H9 (cell line): ENCODE measurements around the gene CYP19A1. TPM values are rescaled to one million over a fixed set of nuclear protein-coding genes. Genes with fewer than 3 reads are reported as not detected.

ENCODE experiments used
- DNase-seq: peaks from one replicate; pipeline ENCODE4 v3.0.0-alpha.2; 2017
- H2AFZ ChIP-seq: one replicate; pipeline ENCODE4 v1.6.1; 2013; ENCODE audit warnings: mild to moderate bottlenecking, low read length, control low read depth, moderate library complexity
- H2AK5ac ChIP-seq: 2 replicates; pipeline ENCODE4 v1.6.1; 2013; ENCODE audit warnings: low read length, control low read depth, mixed read lengths; ENCODE audit not compliant: insufficient read length
- H2BK120ac ChIP-seq: one replicate; pipeline ENCODE4 v1.6.1; 2013; ENCODE audit warnings: low read depth, mild to moderate bottlenecking, low read length, control low read depth, inconsistent platforms; ENCODE audit not compliant: poor library complexity, severe bottlenecking
- H2BK12ac ChIP-seq: 2 replicates; pipeline ENCODE4 v1.6.1; 2013; ENCODE audit warnings: low read length, control low read depth, mixed read lengths, low read depth; ENCODE audit not compliant: insufficient read length
- H2BK15ac ChIP-seq: 2 replicates; pipeline ENCODE4 v1.6.1; 2013; ENCODE audit warnings: low read depth, low read length, control low read depth
- H2BK20ac ChIP-seq: one replicate; pipeline ENCODE4 v1.6.1; 2013; ENCODE audit warnings: low read depth, mild to moderate bottlenecking, low read length, control low read depth, inconsistent platforms; ENCODE audit not compliant: poor library complexity, severe bottlenecking
- H2BK5ac ChIP-seq: 2 replicates; pipeline ENCODE4 v1.6.1; 2013; ENCODE audit warnings: low read length, control low read depth, mixed read lengths; ENCODE audit not compliant: insufficient read length
- H3K14ac ChIP-seq: 2 replicates; pipeline ENCODE4 v1.6.1; 2013; ENCODE audit warnings: low read length, control low read depth; ENCODE audit not compliant: insufficient read depth
- H3K18ac ChIP-seq: 2 replicates; pipeline ENCODE4 v1.6.1; 2013; ENCODE audit warnings: low read depth, mild to moderate bottlenecking, mixed read lengths, low read length, control low read depth; ENCODE audit not compliant: insufficient read length
- H3K23ac ChIP-seq: 2 replicates; pipeline ENCODE4 v1.6.1; 2013; ENCODE audit warnings: low read length, control low read depth, mixed read lengths, low read depth; ENCODE audit not compliant: insufficient read length
- H3K23me2 ChIP-seq: 2 replicates; pipeline ENCODE4 v1.6.1; 2013; ENCODE audit warnings: low read depth, mild to moderate bottlenecking, mixed read lengths, low read length, control low read depth; ENCODE audit not compliant: insufficient read length, poor library complexity, severe bottlenecking
- H3K27ac ChIP-seq: 2 replicates; pipeline ENCODE4 v1.5.1; 2013; ENCODE audit warnings: low read length, control low read depth, mixed read lengths, low read depth; ENCODE audit not compliant: insufficient read length
- H3K27me3 ChIP-seq: 2 replicates; pipeline ENCODE4 v1.6.1; 2013; ENCODE audit warnings: low read length, control low read depth, inconsistent platforms; ENCODE audit not compliant: insufficient read depth
- H3K4ac ChIP-seq: 2 replicates; pipeline ENCODE4 v1.6.1; 2013; ENCODE audit warnings: low read depth, mild to moderate bottlenecking, control low read depth, inconsistent platforms, low read length, moderate library complexity
- H3K4me1 ChIP-seq: 2 replicates; pipeline ENCODE4 v1.6.1; 2013; ENCODE audit warnings: low read length, control low read depth, inconsistent platforms; ENCODE audit not compliant: insufficient read depth
- H3K4me2 ChIP-seq: 2 replicates; pipeline ENCODE4 v1.6.1; 2013; ENCODE audit warnings: low read length, control low read depth, mixed read lengths; ENCODE audit not compliant: insufficient read length, insufficient read depth
- H3K56ac ChIP-seq: 2 replicates; pipeline ENCODE4 v1.6.1; 2013; ENCODE audit warnings: low read depth, mild to moderate bottlenecking, mixed read lengths, low read length, control low read depth; ENCODE audit not compliant: insufficient read length
- H3K79me1 ChIP-seq: 2 replicates; pipeline ENCODE4 v1.6.1; 2013; ENCODE audit warnings: low read depth, mild to moderate bottlenecking, moderate library complexity, low read length, control low read depth, inconsistent platforms; ENCODE audit not compliant: insufficient read depth, poor library complexity, severe bottlenecking
- H3K79me2 ChIP-seq: 2 replicates; pipeline ENCODE4 v1.6.1; 2013; ENCODE audit warnings: low read length, control low read depth, inconsistent platforms; ENCODE audit not compliant: insufficient read depth
- H3K9ac ChIP-seq: 2 replicates; pipeline ENCODE4 v1.6.1; 2013; ENCODE audit warnings: low read length, control low read depth, mixed read lengths; ENCODE audit not compliant: insufficient read length; ENCODE audit errors: extremely low read depth
- H3K9me3 ChIP-seq: one replicate; pipeline ENCODE4 v1.6.1; 2013; ENCODE audit warnings: low read depth, low read length, inconsistent platforms; ENCODE audit not compliant: control insufficient read depth
- H3T11ph ChIP-seq: one replicate; pipeline ENCODE4 v1.6.1; 2013; ENCODE audit warnings: mild to moderate bottlenecking, low read length, control low read depth, inconsistent platforms
- H4K20me1 ChIP-seq: one replicate; pipeline ENCODE4 v1.6.1; 2013; ENCODE audit not compliant: control insufficient read depth, insufficient read length, insufficient read depth
- H4K5ac ChIP-seq: 2 replicates; pipeline ENCODE4 v1.6.1; 2013; ENCODE audit warnings: low read depth, mild to moderate bottlenecking, mixed read lengths, low read length, control low read depth; ENCODE audit not compliant: insufficient read length
- H4K8ac ChIP-seq: replicated peaks from 2 replicates; pipeline ENCODE4 v1.6.1; 2013; ENCODE audit warnings: low read length, control low read depth, mixed read lengths, low read depth; ENCODE audit not compliant: insufficient read length
- H4K91ac ChIP-seq: 2 replicates; pipeline ENCODE4 v1.6.1; 2013; ENCODE audit warnings: low read depth, mild to moderate bottlenecking, moderate library complexity, mixed read lengths, low read length, control low read depth; ENCODE audit not compliant: insufficient read length
- H3K27ac Mint-ChIP-seq, 3 experiments: 2 replicates in 2 of 3; 3 replicates in 1 of 3; pipeline ENCODE4 v1.8.0; 2020 to 2021; ENCODE audit warnings: mixed read lengths in 3 of 3, mild to moderate bottlenecking in 1 of 3, moderate library complexity in 1 of 3
- H3K27me3 Mint-ChIP-seq: 2 replicates; pipeline ENCODE4 v1.8.0; 2021; ENCODE audit warnings: low read depth, mild to moderate bottlenecking, moderate library complexity, mixed read lengths
- H3K36me3 Mint-ChIP-seq, 3 experiments: 2 replicates in 2 of 3; 3 replicates in 1 of 3; pipeline ENCODE4 v1.8.0; 2020 to 2021; ENCODE audit warnings: low read depth in 3 of 3, mixed read lengths in 3 of 3; ENCODE audit not compliant: insufficient read depth in 1 of 3
- H3K4me1 Mint-ChIP-seq, 2 experiments: 2 replicates each; pipeline ENCODE4 v1.8.0; 2020; ENCODE audit warnings: mixed read lengths in 2 of 2
- H3K4me3 Mint-ChIP-seq, 2 experiments: 2 replicates in 1 of 2; 3 replicates in 1 of 2; pipeline ENCODE4 v1.8.0; 2020 to 2021; ENCODE audit warnings: mild to moderate bottlenecking in 2 of 2, mixed read lengths in 2 of 2, moderate library complexity in 1 of 2
- H3K9me3 Mint-ChIP-seq, 2 experiments: 2 replicates in 1 of 2; 3 replicates in 1 of 2; pipeline ENCODE4 v1.8.0; 2020; ENCODE audit warnings: mild to moderate bottlenecking in 2 of 2, mixed read lengths in 2 of 2, moderate library complexity in 1 of 2
- WGBS: extraction: QIAGEN DNeasy Blood & Tissue Kit; methylation state at CpG from one replicate; pipeline ENCODE4 v1.1.7; 2013; ENCODE audit warnings: missing lambda C conversion rate, low lambda C conversion rate, mixed read lengths; ENCODE audit not compliant: insufficient read length; ENCODE audit errors: extremely low coverage; 5-methylcytosine and 5-hydroxymethylcytosine counted together
- total RNA-seq: library from RNA; stranded (reverse); gene quantifications from 2 replicates; pipeline ENCODE4 v1.2.1, GENCODE V29; 2021
- TF ChIP-seq, protein P1 (sequence below): fragments of 200-600 bp; sonication (generic); conservative IDR thresholded peaks from 3 replicates; pipeline ENCODE4 v1.8.0; 2021; ENCODE audit warnings: antibody characterized with exemption, mild to moderate bottlenecking

CYP19A1 gene
- total RNA-seq, 1 experiment from 2014 or later = not detected

DNA sequence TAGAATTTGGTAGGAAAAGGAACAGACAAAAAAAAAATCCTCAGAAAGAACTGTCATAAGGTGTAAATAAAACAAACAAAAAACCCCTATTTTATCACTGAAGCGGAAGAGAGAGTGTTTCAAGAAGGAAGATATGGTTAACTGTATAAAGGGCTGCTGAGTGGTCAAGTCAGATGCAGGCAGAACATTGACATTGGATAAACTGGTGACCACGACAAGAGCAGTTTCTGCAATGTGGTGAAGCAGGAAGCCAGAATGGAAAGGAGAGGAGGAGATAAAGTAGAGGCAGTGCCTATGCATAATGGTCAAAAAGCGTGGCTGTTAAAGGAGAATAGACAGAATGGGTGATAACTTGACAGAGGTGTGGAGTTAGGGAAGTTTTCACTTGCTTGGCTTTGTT is 75.3 kb downstream of the CYP19A1 start:
- Histone ChIP-seq H4K8ac (no peak overlapping the region), H2AK5ac (no peak overlapping the region), H3K4ac (no peak overlapping the region), H3K23me2 (peaks cover 8% of the 10 kb centered on the region), H2BK20ac (no peak overlapping the region), H4K20me1 (no peaks in the 10 kb centered on the region), H2BK5ac (no peak overlapping the region), H3K18ac (no peak overlapping the region), H3K27ac (no peak overlapping the region), H3K23ac (no peak overlapping the region), H2BK15ac (no peak overlapping the region), H3K79me1 (no peaks in the 10 kb centered on the region), H3K4me2 (no peak overlapping the region), H4K91ac (no peak overlapping the region), H3T11ph (no peak overlapping the region), H3K79me2 (no peaks in the 10 kb centered on the region), H3K9me3 (peaks cover 16% of the 10 kb centered on the region), H2AFZ (no peak overlapping the region), H3K56ac (no peak overlapping the region), H3K14ac (no peak overlapping the region), H3K9ac (no peak overlapping the region), H4K5ac (no peak overlapping the region), H2BK12ac (no peak overlapping the region), H2BK120ac (no peak overlapping the region), H3K4me1 (0 out of 2 replicates have a peak, but pooled peaks cover 2% of the 10 kb centered on the region), H3K27me3 (peaks cover 7% of the 10 kb centered on the region; the same call in 1 of the 2 replicates)
- Mint-ChIP-seq H3K4me3 (no peak overlapping the region), H3K9me3 (peaks cover 9 to 17% of the 10 kb centered on the region in 2 experiments), H3K36me3 (peaks cover 8 to 12% (median 12%) of the 10 kb centered on the region in 3 experiments; a peak in 5 of 7 replicates), H3K27me3 (peaks cover 2% of the 10 kb centered on the region), H3K27ac (no peak overlapping the region), H3K4me1 (peaks cover 7 to 10% of the 10 kb centered on the region in 2 experiments)
- no peak for DNase-seq
- TF ChIP-seq, protein P1, sequence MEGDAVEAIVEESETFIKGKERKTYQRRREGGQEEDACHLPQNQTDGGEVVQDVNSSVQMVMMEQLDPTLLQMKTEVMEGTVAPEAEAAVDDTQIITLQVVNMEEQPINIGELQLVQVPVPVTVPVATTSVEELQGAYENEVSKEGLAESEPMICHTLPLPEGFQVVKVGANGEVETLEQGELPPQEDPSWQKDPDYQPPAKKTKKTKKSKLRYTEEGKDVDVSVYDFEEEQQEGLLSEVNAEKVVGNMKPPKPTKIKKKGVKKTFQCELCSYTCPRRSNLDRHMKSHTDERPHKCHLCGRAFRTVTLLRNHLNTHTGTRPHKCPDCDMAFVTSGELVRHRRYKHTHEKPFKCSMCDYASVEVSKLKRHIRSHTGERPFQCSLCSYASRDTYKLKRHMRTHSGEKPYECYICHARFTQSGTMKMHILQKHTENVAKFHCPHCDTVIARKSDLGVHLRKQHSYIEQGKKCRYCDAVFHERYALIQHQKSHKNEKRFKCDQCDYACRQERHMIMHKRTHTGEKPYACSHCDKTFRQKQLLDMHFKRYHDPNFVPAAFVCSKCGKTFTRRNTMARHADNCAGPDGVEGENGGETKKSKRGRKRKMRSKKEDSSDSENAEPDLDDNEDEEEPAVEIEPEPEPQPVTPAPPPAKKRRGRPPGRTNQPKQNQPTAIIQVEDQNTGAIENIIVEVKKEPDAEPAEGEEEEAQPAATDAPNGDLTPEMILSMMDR = no peak
- WGBS = no CpG with 5 or more reads among the region's 3 CpGs
